Activated CD4-positive, alpha-beta memory T cell treated with anti-CD3 and anti-CD28 coated beads for 36 hours (primary cell): Measurements from ENCODE around the gene SLC25A19. TPM values are rescaled to one million over a fixed set of nuclear protein-coding genes. Genes with fewer than 3 reads are reported as not detected.

ENCODE experiments used
- CTCF ChIA-PET: fragments of 350-600 bp; sonication (Branson Sonifier 250); formaldehyde crosslinking; loops from one replicate; lab custom pipeline; 2021; ENCODE audit warnings: antibody characterized with exemption, inconsistent platforms; lab: Charles Lee
- POLR2A ChIA-PET: fragments of 350-600 bp; sonication (Branson Sonifier 250); formaldehyde crosslinking; loops from one replicate; lab custom pipeline; 2021; ENCODE audit warnings: antibody characterized with exemption; lab: Charles Lee
- DNase-seq: peaks from one replicate; pipeline ENCODE4 v3.0.0-alpha.2; 2020
- H3K27ac Mint-ChIP-seq: one replicate; pipeline ENCODE4 v1.8.0; 2021; ENCODE audit warnings: mixed read lengths
- H3K27me3 Mint-ChIP-seq: one replicate; pipeline ENCODE4 v1.8.0; 2021; ENCODE audit warnings: mixed read lengths
- H3K36me3 Mint-ChIP-seq: one replicate; pipeline ENCODE4 v1.8.0; 2021; ENCODE audit warnings: mixed read lengths
- H3K4me1 Mint-ChIP-seq: one replicate; pipeline ENCODE4 v1.8.0; 2021; ENCODE audit warnings: low read depth, mixed read lengths
- H3K4me3 Mint-ChIP-seq: one replicate; pipeline ENCODE4 v1.8.0; 2021; ENCODE audit warnings: mild to moderate bottlenecking, mixed read lengths
- H3K9me3 Mint-ChIP-seq: one replicate; pipeline ENCODE4 v1.8.0; 2021; ENCODE audit warnings: mixed read lengths
- intact Hi-C: fragments of 100-400 bp; cut with micrococcal nuclease; formaldehyde crosslinking; loops from one replicate; pipeline ENCODE4 v1.15.1; 2023
- total RNA-seq, 2 experiments: library from RNA; stranded (reverse); gene quantifications; one replicate each; pipeline ENCODE4 v1.2.3, GENCODE V29; 2021

SLC25A19 gene
- total RNA-seq, 2 experiments from 2014 or later, result 57.9 to 62.3 TPM

GRCh38 chr17:75241502-75241901 lies 47.7 kb downstream of the SLC25A19 start:
- Mint-ChIP-seq H3K27me3 (no peaks in the 10 kb centered on the region), H3K4me1 (peaks cover 55% of the 10 kb centered on the region), H3K27ac (peak overlapping the region; percentile 87), H3K9me3 (no peaks in the 10 kb centered on the region), H3K4me3 (no peak overlapping the region), H3K36me3 (peaks cover 69% of the 10 kb centered on the region)
- ChIA-PET CTCF (interaction anchor here (0.6 to 7.3 kb wide), 11 partner anchors 8 to 164 kb away, joined by 3 to 60 read pairs (median 5); partner anchors contain the start of genes GGA3, GRB2, MIF4GD and MRPS7), POLR2A (interaction anchor here (1.0 to 3.8 kb wide), 5 partner anchors 8 to 164 kb away, joined by 3 to 45 read pairs (median 9); partner anchors contain the start of genes ARMC7, GGA3, GRB2 and MIF4GD)
- DNase-seq, result no peak
- intact Hi-C loops, result no loop called here

GRCh38 chr17:75241143-75241430 lies 48.1 kb downstream of the SLC25A19 start:
- CTCF ChIA-PET, result interaction anchor here (0.7 to 7.3 kb wide), 11 partner anchors 8 to 176 kb away, joined by 3 to 60 read pairs (median 12); partner anchors contain the start of genes GGA3, MIF4GD, MRPS7 and SUMO2
- intact Hi-C loops, result no loop called here
- Mint-ChIP-seq H3K9me3 (no peaks in the 10 kb centered on the region), H3K4me1 (peaks cover 53% of the 10 kb centered on the region), H3K36me3 (peaks cover 69% of the 10 kb centered on the region), H3K27ac (peak overlapping the region; percentile 58), H3K4me3 (no peak overlapping the region), H3K27me3 (no peaks in the 10 kb centered on the region)
- POLR2A ChIA-PET, result interaction anchor here (0.6 to 3.6 kb wide), 4 partner anchors 9 to 33 kb away, joined by 3 to 21 read pairs (median 6); partner anchors contain the start of gene MIF4GD
- DNase-seq, result no peak

GRCh38 chr17:75240394-75241142 lies 48.7 kb downstream of the SLC25A19 start:
- intact Hi-C loops, result no loop called here
- Mint-ChIP-seq H3K4me3 (no peak overlapping the region), H3K27me3 (no peaks in the 10 kb centered on the region), H3K4me1 (peaks cover 52% of the 10 kb centered on the region), H3K36me3 (peaks cover 65% of the 10 kb centered on the region), H3K9me3 (no peaks in the 10 kb centered on the region), H3K27ac (peak overlapping the region; percentile 58)
- ChIA-PET POLR2A (interaction anchor here (0.6 to 3.6 kb wide), 4 partner anchors 9 to 32 kb away, joined by 3 to 21 read pairs (median 6); partner anchors contain the start of gene MIF4GD), CTCF (interaction anchor here (0.6 to 7.3 kb wide), 18 partner anchors 9 to 215 kb away, joined by 3 to 60 read pairs (median 4); partner anchors contain the start of genes GGA3, MIF4GD, MRPS7 and SLC25A19)
- peak; percentile 55 for DNase-seq

GRCh38 chr17:75239778-75240393 lies 49.3 kb downstream of the SLC25A19 start:
- H3K9me3 Mint-ChIP-seq, result no peaks in the 10 kb centered on the region
- H3K27ac Mint-ChIP-seq, result peak overlapping the region; percentile 58
- no peak for DNase-seq
- ChIA-PET POLR2A (interaction anchor here (1.1 to 3.6 kb wide), 5 partner anchors 10 to 31 kb away, joined by 3 to 21 read pairs (median 6); partner anchors contain the start of gene MIF4GD), CTCF (interaction anchor here (0.6 to 7.3 kb wide), 21 partner anchors 9 to 228 kb away, joined by 3 to 60 read pairs (median 4); partner anchors contain the start of genes GGA3, MIF4GD, MRPL58 and MRPS7)
- H3K4me3 Mint-ChIP-seq, result no peak overlapping the region
- no peaks in the 10 kb centered on the region for H3K27me3 Mint-ChIP-seq
- intact Hi-C loops, result loop anchor here (2.0 kb wide), 1 partner anchor 173 kb away; no protein-coding TSS in a partner anchor
- H3K4me1 Mint-ChIP-seq, result peaks cover 52% of the 10 kb centered on the region
- peaks cover 65% of the 10 kb centered on the region for H3K36me3 Mint-ChIP-seq

- peaks cover 68% of the 10 kb centered on the region for H3K36me3 Mint-ChIP-seq
- intact Hi-C loops, result loop anchor here (2.0 kb wide), 1 partner anchor 174 kb away; no protein-coding TSS in a partner anchor
- H3K27me3 Mint-ChIP-seq, result no peaks in the 10 kb centered on the region
- H3K4me3 Mint-ChIP-seq, result no peak overlapping the region
- ChIA-PET CTCF (interaction anchor here (0.8 to 7.3 kb wide), 15 partner anchors 9 to 227 kb away, joined by 3 to 60 read pairs (median 7); partner anchors contain the start of genes GGA3, MIF4GD, MRPL58 and MRPS7), POLR2A (interaction anchor here (1.1 to 1.4 kb wide), 2 partner anchors 11 to 22 kb away, joined by 3 to 6 read pairs; no protein-coding TSS in a partner anchor)
- no peaks in the 10 kb centered on the region for H3K9me3 Mint-ChIP-seq
- H3K4me1 Mint-ChIP-seq, result peaks cover 46% of the 10 kb centered on the region
- peak overlapping the region; percentile 85 for H3K27ac Mint-ChIP-seq
- no peak for DNase-seq
Observed at GRCh38 chr17:75239214-75239613, 50.0 kb downstream of the SLC25A19 start.

GRCh38 chr17:75238684-75239191 lies 50.5 kb downstream of the SLC25A19 start:
- Mint-ChIP-seq H3K9me3 (no peaks in the 10 kb centered on the region), H3K27ac (peak overlapping the region; percentile 85), H3K4me1 (peaks cover 41% of the 10 kb centered on the region), H3K27me3 (no peaks in the 10 kb centered on the region), H3K4me3 (no peak overlapping the region), H3K36me3 (peaks cover 64% of the 10 kb centered on the region)
- ChIA-PET POLR2A (interaction anchor here (1.1 to 1.4 kb wide), 2 partner anchors 11 to 22 kb away, joined by 3 to 6 read pairs; no protein-coding TSS in a partner anchor), CTCF (interaction anchor here (0.6 to 7.3 kb wide), 18 partner anchors 8 to 277 kb away, joined by 3 to 60 read pairs (median 6); partner anchors contain the start of genes GGA3, MIF4GD, MRPL58 and MRPS7)
- intact Hi-C loops, result loop anchor here (2.0 kb wide), 1 partner anchor 174 kb away; no protein-coding TSS in a partner anchor
- DNase-seq, result peak; percentile 74

GRCh38 chr17:75238020-75238580 lies 51.1 kb downstream of the SLC25A19 start:
- no peak for DNase-seq
- ChIA-PET CTCF (interaction anchor here (0.6 to 7.3 kb wide), 16 partner anchors 9 to 298 kb away, joined by 3 to 60 read pairs (median 6); partner anchors contain the start of genes GGA3, MIF4GD and MRPS7), POLR2A (interaction anchor here (1.5 kb wide), 1 partner anchor 12 kb away, joined by 5 read pairs; no protein-coding TSS in a partner anchor)
- peak overlapping the region; percentile 85 for H3K27ac Mint-ChIP-seq
- peaks cover 61% of the 10 kb centered on the region for H3K36me3 Mint-ChIP-seq
- intact Hi-C loops, result loop anchor here (2.0 kb wide), 1 partner anchor 175 kb away; no protein-coding TSS in a partner anchor
- no peaks in the 10 kb centered on the region for H3K9me3 Mint-ChIP-seq
- H3K4me1 Mint-ChIP-seq, result peaks cover 35% of the 10 kb centered on the region
- no peak overlapping the region for H3K4me3 Mint-ChIP-seq
- H3K27me3 Mint-ChIP-seq, result no peaks in the 10 kb centered on the region

- ChIA-PET CTCF (interaction anchor here (0.6 to 7.3 kb wide), 14 partner anchors 8 to 298 kb away, joined by 3 to 49 read pairs (median 5); partner anchors contain the start of genes GGA3, MIF4GD and MRPS7), POLR2A (interaction anchor here (0.5 to 2.8 kb wide), 5 partner anchors 12 to 168 kb away, joined by 3 to 16 read pairs (median 5); partner anchors contain the start of genes GGA3, GRB2, MRPS7 and NUP85)
- Mint-ChIP-seq H3K9me3 (no peaks in the 10 kb centered on the region), H3K27ac (no peak overlapping the region), H3K36me3 (peaks cover 64% of the 10 kb centered on the region), H3K4me3 (no peak overlapping the region), H3K4me1 (peaks cover 27% of the 10 kb centered on the region), H3K27me3 (no peaks in the 10 kb centered on the region)
- intact Hi-C loops, result loop anchor here (2.0 kb wide), 1 partner anchor 175 kb away; no protein-coding TSS in a partner anchor
- no peak for DNase-seq
Observed at GRCh38 chr17:75237100-75238014, 51.9 kb downstream of the SLC25A19 start.

GRCh38 chr17:75232786-75233185 lies 56.4 kb downstream of the SLC25A19 start:
- ChIA-PET CTCF (no interaction called here), POLR2A (no interaction called here)
- Mint-ChIP-seq H3K4me3 (no peak overlapping the region), H3K4me1 (no peaks in the 10 kb centered on the region), H3K27me3 (no peaks in the 10 kb centered on the region), H3K36me3 (peaks cover 50% of the 10 kb centered on the region), H3K9me3 (no peaks in the 10 kb centered on the region), H3K27ac (no peak overlapping the region)
- intact Hi-C loops, result no loop called here
- DNase-seq, result no peak
